Heart left ventricle (tissue), 13 donors: ENCODE data around the gene NCOA3.

Experiments used
- POLR2A ChIP-seq, 2 donors: fragments of 450-650 bp; IDR thresholded peaks; one replicate each; pipeline ENCODE4 v1.6.1; 2017; ENCODE audit warnings: antibody characterized with exemption in 2 of 2, mild to moderate bottlenecking in 2 of 2, moderate library complexity in 2 of 2
- TF ChIP-seq, protein P1 (sequence below), 12 donors: fragments of 200-600 bp; sonication (generic) in 4 of 12; IDR thresholded peaks; one replicate each; pipeline versions ENCODE4 v1.5.0 to v1.8.0; 2018 to 2022; ENCODE audit warnings: antibody characterized with exemption in 12 of 12, mild to moderate bottlenecking in 5 of 12
- donor health status: ischemic (EF 13 %, LVEDD 7.1; RV severe dilation, severe dysfunction).
- donor health status: DM: no; HTN: yes; CAD: no.
- donor health status: DM: no; HTN: no; CAD: no.
- donor health status: ischemic (EF 25% LVEDD 6.9; RV normal size, moderate dysfunction).
- donor health status: ischemic (EF 25% LVEDD 5.7; RV mildly dilated, moderate dysfunction).
- donor health status: ischemic (EF 35%, LVEDD 5.7; RV mildly dilated, moderate dysfunction).
- donor health status: nonischemic (EF 11% LVEDD 7.7; RV severe dilation, severe dysfunction).
- donor health status: DM: yes; HTN: yes; CAD: no.
- donor health status: PGD.
- donor health status: ischemic (EF 29% LVEDD 5.4; RV normal size, mild dysfunction).
- donor health status: nonischemic (EF 23%, LVEDD 6.1; RV moderate dilation, normal function).

DNA sequence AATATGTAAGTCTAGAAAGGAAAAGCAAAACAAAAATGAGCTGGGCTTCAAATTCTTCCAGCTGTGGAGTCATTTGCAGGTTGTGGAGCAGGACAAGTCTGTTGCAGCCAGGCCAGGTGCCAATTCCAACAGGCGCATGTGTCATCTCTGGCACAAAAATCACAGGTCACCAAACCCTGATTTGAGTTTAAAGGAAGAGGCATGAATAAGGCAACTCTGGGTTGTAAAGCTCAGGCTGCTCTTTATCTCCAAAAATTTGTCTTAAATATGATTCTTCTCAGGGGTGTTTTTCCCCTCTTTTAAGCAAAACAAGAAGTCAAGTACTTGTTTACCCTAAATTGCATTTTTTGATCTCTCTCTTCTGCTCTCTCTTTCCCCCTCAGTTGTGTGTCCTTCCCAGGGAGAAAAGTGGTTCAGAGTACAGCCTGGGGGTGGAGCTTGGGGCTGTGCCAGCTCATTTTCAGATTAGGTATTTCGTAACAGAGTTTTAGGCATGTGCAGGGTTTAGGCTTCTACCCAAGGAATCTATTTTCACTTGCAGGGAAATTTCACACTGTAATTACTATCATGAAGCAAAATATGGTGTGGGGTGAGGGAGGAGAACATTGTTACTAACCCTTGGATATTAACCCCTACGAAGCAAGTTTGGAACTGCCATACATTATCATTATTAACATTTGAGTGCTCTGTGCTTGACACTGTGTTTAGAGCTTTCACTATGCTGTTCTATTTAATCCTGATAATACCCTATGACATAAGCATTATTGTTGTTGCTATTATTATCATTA lies 8.3 kb upstream of the NCOA3 start:
- TF ChIP-seq, protein P1, sequence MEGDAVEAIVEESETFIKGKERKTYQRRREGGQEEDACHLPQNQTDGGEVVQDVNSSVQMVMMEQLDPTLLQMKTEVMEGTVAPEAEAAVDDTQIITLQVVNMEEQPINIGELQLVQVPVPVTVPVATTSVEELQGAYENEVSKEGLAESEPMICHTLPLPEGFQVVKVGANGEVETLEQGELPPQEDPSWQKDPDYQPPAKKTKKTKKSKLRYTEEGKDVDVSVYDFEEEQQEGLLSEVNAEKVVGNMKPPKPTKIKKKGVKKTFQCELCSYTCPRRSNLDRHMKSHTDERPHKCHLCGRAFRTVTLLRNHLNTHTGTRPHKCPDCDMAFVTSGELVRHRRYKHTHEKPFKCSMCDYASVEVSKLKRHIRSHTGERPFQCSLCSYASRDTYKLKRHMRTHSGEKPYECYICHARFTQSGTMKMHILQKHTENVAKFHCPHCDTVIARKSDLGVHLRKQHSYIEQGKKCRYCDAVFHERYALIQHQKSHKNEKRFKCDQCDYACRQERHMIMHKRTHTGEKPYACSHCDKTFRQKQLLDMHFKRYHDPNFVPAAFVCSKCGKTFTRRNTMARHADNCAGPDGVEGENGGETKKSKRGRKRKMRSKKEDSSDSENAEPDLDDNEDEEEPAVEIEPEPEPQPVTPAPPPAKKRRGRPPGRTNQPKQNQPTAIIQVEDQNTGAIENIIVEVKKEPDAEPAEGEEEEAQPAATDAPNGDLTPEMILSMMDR (IDR thresholded peaks at IDR 0.05) = no peak
- no peak for TF ChIP-seq POLR2A (IDR thresholded peaks at IDR 0.05)
